ENCODE data around the gene RAC2.

The RAC2 gene

DNA sequence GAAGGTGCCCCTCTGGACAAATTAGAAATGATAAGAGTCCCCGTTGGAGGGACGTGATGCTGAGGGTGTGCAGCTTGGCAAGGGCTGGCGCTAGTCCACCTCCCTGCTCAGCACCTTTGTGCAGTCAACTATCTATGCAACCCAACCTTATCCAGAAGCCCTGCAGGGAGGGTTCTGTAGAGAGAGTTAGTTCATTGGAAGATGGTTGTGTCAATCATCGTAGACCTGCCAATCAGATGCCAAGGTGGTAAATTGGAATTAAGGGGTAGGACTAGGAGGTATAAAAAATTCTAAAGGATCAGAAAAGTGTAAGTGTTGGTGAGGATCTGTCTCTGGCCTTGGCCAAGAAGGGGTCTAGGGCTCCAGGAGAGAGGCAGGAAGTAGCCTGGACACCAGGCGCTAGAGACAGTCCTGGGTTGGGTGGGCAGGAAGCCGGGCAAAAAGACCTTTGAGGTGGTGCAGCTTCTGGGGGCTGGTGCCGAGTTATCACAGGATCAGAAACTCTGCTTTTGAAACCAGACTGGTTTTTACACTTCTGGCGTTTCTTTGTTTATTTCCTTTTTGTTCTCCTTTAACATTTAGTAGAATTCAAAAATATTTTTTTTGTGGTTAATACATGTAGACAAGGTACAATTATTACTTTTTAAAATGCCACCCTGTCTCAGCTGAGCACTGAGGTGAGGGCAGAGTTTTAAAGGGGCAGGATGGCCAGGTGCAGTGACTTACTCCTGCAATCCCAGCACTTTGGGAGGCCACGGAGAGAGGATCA lies 57.7 kb downstream of the RAC2 start:
- TF ChIP-seq, protein P1, sequence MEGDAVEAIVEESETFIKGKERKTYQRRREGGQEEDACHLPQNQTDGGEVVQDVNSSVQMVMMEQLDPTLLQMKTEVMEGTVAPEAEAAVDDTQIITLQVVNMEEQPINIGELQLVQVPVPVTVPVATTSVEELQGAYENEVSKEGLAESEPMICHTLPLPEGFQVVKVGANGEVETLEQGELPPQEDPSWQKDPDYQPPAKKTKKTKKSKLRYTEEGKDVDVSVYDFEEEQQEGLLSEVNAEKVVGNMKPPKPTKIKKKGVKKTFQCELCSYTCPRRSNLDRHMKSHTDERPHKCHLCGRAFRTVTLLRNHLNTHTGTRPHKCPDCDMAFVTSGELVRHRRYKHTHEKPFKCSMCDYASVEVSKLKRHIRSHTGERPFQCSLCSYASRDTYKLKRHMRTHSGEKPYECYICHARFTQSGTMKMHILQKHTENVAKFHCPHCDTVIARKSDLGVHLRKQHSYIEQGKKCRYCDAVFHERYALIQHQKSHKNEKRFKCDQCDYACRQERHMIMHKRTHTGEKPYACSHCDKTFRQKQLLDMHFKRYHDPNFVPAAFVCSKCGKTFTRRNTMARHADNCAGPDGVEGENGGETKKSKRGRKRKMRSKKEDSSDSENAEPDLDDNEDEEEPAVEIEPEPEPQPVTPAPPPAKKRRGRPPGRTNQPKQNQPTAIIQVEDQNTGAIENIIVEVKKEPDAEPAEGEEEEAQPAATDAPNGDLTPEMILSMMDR (IDR thresholded peaks at IDR 0.05; ENCODE audit: low read depth, low read length) = no peak
- peak; percentile 81 for DNase-seq (ENCODE audit: low read depth, low spot score)
- in situ Hi-C loops (cut with HindIII; ENCODE audit: low sequenced_read_pairs) = no loop called here
- no peak overlapping the region for H3K4me3 ChIP-seq (ENCODE audit: low read depth, low read length)

DNA sequence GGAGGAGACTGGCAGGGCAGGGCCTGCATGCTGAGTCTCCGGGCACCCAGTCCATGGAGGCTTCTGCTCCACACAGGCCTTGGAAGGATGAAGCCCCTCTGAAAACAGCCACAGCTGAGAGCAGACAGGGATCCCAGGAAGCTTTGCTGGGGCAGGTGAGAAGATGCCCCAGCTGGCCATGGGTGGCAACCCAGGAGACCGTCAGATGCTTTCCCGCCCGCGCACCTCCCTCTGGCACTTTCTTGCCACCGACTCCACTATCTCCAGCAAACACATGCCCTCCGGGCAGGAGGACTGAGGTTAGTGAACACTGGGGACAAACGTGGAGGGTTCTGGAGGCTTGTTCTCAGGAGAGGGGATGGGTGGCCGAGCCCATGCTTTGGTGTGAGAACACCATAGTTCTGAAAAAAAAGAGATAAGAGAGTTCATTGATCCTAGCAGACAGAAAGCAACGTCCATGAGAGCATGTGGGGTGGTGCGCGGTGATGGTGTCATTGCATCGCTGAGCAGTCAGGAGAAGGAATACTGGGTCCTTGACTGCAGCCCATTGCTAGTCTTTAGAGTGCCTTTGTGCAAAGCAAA lies 58.3 kb downstream of the RAC2 start:
- DNase-seq (ENCODE audit: low read depth, low spot score) = no peak
- H3K4me3 ChIP-seq (ENCODE audit: low read depth, low read length) = no peak overlapping the region
- TF ChIP-seq, protein P1 (IDR thresholded peaks at IDR 0.05; ENCODE audit: low read depth, low read length) = no peak
- in situ Hi-C loops (cut with HindIII; ENCODE audit: low sequenced_read_pairs) = no loop called here

DNA sequence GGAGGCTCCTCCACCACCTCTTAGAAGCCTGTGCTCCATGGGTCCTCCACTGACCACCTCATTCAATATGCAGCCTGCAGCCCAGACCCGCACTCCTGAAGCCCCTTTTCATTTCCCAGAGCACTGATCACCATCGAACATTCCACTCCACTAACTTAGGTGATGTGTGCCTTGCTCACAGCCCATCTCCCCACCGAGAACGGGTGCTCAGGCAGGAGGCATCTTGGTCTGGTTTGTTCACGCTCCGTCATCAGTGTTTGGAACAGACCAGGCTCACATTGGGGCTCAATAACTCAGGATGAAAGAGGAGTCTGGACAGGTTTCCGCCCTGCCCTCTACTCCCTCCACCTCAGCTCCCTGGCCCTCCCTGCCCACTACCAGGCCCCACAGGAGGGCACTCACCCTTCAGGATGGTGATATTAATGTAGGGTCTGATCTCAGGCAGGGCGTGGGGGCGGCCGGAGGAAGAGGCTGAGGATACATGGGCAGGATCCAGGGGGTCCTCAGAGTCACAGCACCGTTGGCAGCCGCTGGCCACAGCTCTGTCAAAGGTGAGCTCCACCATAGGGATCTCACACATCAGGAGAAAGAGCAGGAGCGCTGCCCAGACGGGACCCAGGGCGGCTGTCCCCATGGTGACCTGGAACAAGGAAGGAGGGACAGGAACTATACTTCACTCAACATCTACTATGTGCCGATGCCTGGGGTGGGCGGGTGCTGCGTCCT lies 59.1 kb downstream of the RAC2 start:
- H3K4me3 ChIP-seq (ENCODE audit: low read depth, low read length) = no peak overlapping the region
- DNase-seq (ENCODE audit: low read depth, low spot score) = no peak
- TF ChIP-seq, protein P1 (IDR thresholded peaks at IDR 0.05; ENCODE audit: low read depth, low read length) = no peak
- in situ Hi-C loops (cut with HindIII; ENCODE audit: low sequenced_read_pairs) = no loop called here

DNA sequence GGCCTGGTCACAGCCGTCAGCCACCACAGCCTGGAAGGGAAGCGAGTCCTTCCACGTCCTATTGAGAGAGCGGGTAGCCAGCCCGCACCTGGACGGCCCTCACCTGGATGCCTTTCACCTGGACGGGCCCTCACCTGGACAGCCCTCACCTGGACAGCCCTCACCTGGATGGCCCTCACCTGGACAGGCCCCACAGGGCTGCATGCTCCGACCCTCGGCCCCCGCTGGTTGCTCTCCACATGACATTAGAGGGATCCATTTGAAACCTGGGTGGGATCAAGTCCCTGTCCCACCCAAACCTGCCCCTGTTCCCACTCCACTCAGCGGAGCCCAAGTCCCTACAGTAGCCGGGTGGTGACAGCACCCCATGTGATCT lies 59.7 kb downstream of the RAC2 start:
- no peak overlapping the region for H3K4me3 ChIP-seq (ENCODE audit: low read depth, low read length)
- in situ Hi-C loops (cut with HindIII; ENCODE audit: low sequenced_read_pairs) = no loop called here
- DNase-seq (ENCODE audit: low read depth, low spot score) = no peak
- TF ChIP-seq, protein P1 (IDR thresholded peaks at IDR 0.05; ENCODE audit: low read depth, low read length) = no peak

DNA sequence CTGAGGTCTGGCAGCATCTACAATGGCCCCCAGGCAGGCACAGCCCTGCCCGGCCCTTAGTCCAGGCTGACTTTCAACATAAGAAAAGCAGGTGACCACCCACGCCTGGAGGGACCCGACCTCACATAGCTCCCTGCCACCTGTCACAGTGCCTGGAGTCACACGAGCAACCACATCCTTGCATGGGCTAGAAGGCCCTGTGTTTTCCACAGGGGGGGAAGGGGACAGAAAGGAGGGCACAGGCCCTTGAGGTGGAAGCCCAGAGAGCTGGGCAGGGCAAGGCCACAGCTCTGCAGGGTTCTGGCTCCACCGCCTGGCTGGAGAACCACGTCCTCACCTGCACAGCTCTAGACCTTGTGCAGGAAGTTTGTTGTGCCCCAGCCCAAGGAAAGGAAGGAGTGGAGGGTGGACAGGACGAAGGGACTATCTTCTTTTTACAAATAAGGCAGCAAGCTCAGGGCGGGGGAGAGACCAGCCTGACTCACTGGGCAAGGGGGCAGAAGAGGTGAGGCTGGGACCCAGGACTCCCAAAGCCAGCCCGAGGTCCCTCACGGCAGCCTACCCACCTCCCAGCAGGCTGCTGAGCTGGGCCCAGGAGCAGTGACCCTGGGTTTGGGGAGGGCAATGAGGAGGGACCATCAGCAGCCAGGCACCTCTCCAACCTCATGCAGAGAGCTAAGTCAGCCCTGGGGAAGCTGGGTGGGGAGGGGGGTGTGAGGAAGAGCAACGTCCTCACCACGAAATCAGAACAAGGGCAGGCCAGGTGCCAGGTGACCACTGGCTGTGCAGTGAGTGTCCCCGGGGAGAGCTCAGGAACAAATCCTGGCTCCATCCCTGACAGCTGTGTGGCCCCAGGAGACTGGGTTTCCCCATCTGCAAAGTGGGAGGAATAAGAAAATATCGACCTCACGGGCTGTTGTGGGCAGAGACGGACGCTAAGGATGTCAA lies 60.4 kb downstream of the RAC2 start:
- no peak overlapping the region for H3K4me3 ChIP-seq (ENCODE audit: low read depth, low read length)
- in situ Hi-C loops (cut with HindIII; ENCODE audit: low sequenced_read_pairs) = no loop called here
- TF ChIP-seq, protein P1 (IDR thresholded peaks at IDR 0.05; ENCODE audit: low read depth, low read length) = no peak
- no peak for DNase-seq (ENCODE audit: low read depth, low spot score)

DNA sequence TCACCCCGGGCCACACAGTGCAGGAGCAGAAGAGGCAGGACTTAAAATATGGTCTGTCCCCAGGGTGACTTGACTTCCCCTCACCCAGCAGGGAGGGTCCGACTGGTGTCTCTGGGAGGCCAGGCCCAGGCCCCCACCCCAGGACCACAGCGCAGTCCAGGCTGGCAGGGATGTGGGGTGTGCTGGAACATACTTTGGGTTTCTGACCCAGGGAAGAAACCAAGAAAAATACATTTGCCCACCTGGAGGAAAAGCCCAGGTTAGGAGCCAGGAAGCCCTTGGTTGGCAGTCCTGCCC lies 61.2 kb downstream of the RAC2 start:
- in situ Hi-C loops (cut with HindIII; ENCODE audit: low sequenced_read_pairs) = no loop called here

More for the DNA sequence above, 61.2 kb downstream of the RAC2 start:
- TF ChIP-seq, protein P1 (IDR thresholded peaks at IDR 0.05; ENCODE audit: low read depth, low read length) = no peak
- DNase-seq (ENCODE audit: low read depth, low spot score) = no peak
- H3K4me3 ChIP-seq (ENCODE audit: low read depth, low read length) = no peak overlapping the region
